ENCODE measurements around the gene TEX52. TPM values are rescaled to one million over a fixed set of nuclear protein-coding genes. Genes with fewer than 3 reads are reported as not detected.

The TEX52 gene
- polyA plus RNA-seq (2013, experiment 1 of 2), result not detected
- polyA plus RNA-seq (2013, experiment 2 of 2), result not detected

- peaks cover 16 to 47% of the 10 kb centered on the region in 2 donors for H3K36me3 ChIP-seq (replicated peaks in 1 of 2; ENCODE audit: control insufficient read depth in 2 of 2, insufficient read depth in 2 of 2, low read length in 2 of 2)
- H4K8ac ChIP-seq (ENCODE audit: low read depth, low read length), result no peak within 1 kb of the TSS
- H3K14ac ChIP-seq (ENCODE audit: low read length), result no peak within 1 kb of the TSS
- H2BK15ac ChIP-seq (ENCODE audit: low read length), result no peak within 1 kb of the TSS
- no peak within 1 kb of the TSS for H2BK120ac ChIP-seq (ENCODE audit: low read depth, low read length)
- H3K23ac ChIP-seq (ENCODE audit: low read depth, low read length, poor library complexity), result no peak within 1 kb of the TSS
- H3K18ac ChIP-seq (ENCODE audit: low read length), result peak within 1 kb of the TSS; percentile 70
- no peak within 1 kb of the TSS for H3K4me3 ChIP-seq (ENCODE audit: low read length in 2 of 2)
- no peaks in the 10 kb centered on the region for H3K79me1 ChIP-seq (ENCODE audit: low read depth, low read length)
- H2AFZ ChIP-seq (ENCODE audit: low read length), result no peak within 1 kb of the TSS
- DNase-seq (ENCODE audit: low spot score), result no peak
- H4K91ac ChIP-seq (ENCODE audit: low read depth, low read length, poor library complexity), result no peak within 1 kb of the TSS
- H3K9me3 ChIP-seq (replicated peaks in 1 of 2; ENCODE audit: control insufficient read depth in 2 of 2, insufficient read depth in 1 of 2, low read depth in 1 of 2, low read length in 2 of 2), result no peaks in the 10 kb centered on the region
- H2BK5ac ChIP-seq (ENCODE audit: low read length), result no peak within 1 kb of the TSS
- no peak within 1 kb of the TSS for H3K4ac ChIP-seq (ENCODE audit: low read length)
- H3K4me1 ChIP-seq (ENCODE audit: control insufficient read depth in 2 of 2, insufficient read depth in 1 of 2, low read depth in 1 of 2, low read length in 2 of 2), result peaks cover 7 to 12% of the 10 kb centered on the region in 2 donors
- H3K27me3 ChIP-seq (ENCODE audit: control insufficient read depth in 3 of 3, insufficient read depth in 3 of 3, low read depth in 1 of 3, low read length in 3 of 3), result no peaks in the 10 kb centered on the region
- no CpG with 5 or more reads among the region's 3 CpGs for WGBS, 2 donors (ENCODE audit: extremely low coverage in 2 of 2, insufficient read length in 2 of 2, insufficient replicate concordance in 1 of 2)
- no peak within 1 kb of the TSS for H3K4me2 ChIP-seq (ENCODE audit: insufficient read depth, low read length, poor library complexity, severe bottlenecking)
- H2AK5ac ChIP-seq (ENCODE audit: low read depth, low read length), result no peak within 1 kb of the TSS
- H3K27ac ChIP-seq (replicated peaks; ENCODE audit: low read length), result peak within 1 kb of the TSS; percentile 37
- H3K9ac ChIP-seq (ENCODE audit: low read depth, low read length, poor library complexity), result no peak within 1 kb of the TSS
- no peak within 1 kb of the TSS for H2BK12ac ChIP-seq (ENCODE audit: low read length)
These were observed at the start of gene TEX52 for GRCh38 chr12:2857021-2857431. TEX52 (minus strand) TSS chr12:2857039; CDS start chr12:2857026, 13 bp downstream.

- DNase-seq (ENCODE audit: low spot score), result no peak
- Histone ChIP-seq H2BK12ac (ENCODE audit: low read length) (no peak overlapping the region), H4K91ac (ENCODE audit: low read depth, low read length, poor library complexity) (no peak overlapping the region), H3K14ac (ENCODE audit: low read length) (no peak overlapping the region), H3K4me2 (ENCODE audit: insufficient read depth, low read length, poor library complexity, severe bottlenecking) (no peak overlapping the region), H2BK5ac (ENCODE audit: low read length) (no peak overlapping the region), H3K23ac (ENCODE audit: low read depth, low read length, poor library complexity) (no peak overlapping the region), H2BK15ac (ENCODE audit: low read length) (no peak overlapping the region), H3K79me1 (ENCODE audit: low read depth, low read length) (no peaks in the 10 kb centered on the region), H3K27me3 (ENCODE audit: control insufficient read depth in 3 of 3, insufficient read depth in 3 of 3, low read depth in 1 of 3, low read length in 3 of 3) (no peaks in the 10 kb centered on the region), H3K27ac (replicated peaks; ENCODE audit: low read length) (no peak overlapping the region), H3K9me3 (replicated peaks in 1 of 2; ENCODE audit: control insufficient read depth in 2 of 2, insufficient read depth in 1 of 2, low read depth in 1 of 2, low read length in 2 of 2) (no peaks in the 10 kb centered on the region), H3K4me1 (ENCODE audit: control insufficient read depth in 2 of 2, insufficient read depth in 1 of 2, low read depth in 1 of 2, low read length in 2 of 2) (no peaks in the 10 kb centered on the region), H3K4me3 (ENCODE audit: low read length in 2 of 2) (no peak overlapping the region), H2AFZ (ENCODE audit: low read length) (no peak overlapping the region), H3K36me3 (replicated peaks in 1 of 2; ENCODE audit: control insufficient read depth in 2 of 2, insufficient read depth in 2 of 2, low read length in 2 of 2) (peaks cover 0 to 12% of the 10 kb centered on the region in 2 donors), H3K9ac (ENCODE audit: low read depth, low read length, poor library complexity) (no peak overlapping the region), H3K18ac (ENCODE audit: low read length) (no peak overlapping the region), H3K4ac (ENCODE audit: low read length) (no peak overlapping the region), H2BK120ac (ENCODE audit: low read depth, low read length) (no peak overlapping the region), H4K8ac (ENCODE audit: low read depth, low read length) (no peak overlapping the region), H2AK5ac (ENCODE audit: low read depth, low read length) (no peak overlapping the region)
- WGBS, 2 donors (ENCODE audit: extremely low coverage in 2 of 2, insufficient read length in 2 of 2, insufficient replicate concordance in 1 of 2), result no CpG with 5 or more reads among the region's 2 CpGs
These were observed 47.4 kb upstream of the TEX52 start for GRCh38 chr12:2904260-2904659.

GRCh38 chr12:2902272-2902880 lies 45.5 kb upstream of the TEX52 start:
- Histone ChIP-seq H3K27me3 (ENCODE audit: control insufficient read depth in 3 of 3, insufficient read depth in 3 of 3, low read depth in 1 of 3, low read length in 3 of 3) (no peaks in the 10 kb centered on the region), H3K14ac (ENCODE audit: low read length) (no peak overlapping the region), H2BK12ac (ENCODE audit: low read length) (no peak overlapping the region), H3K23ac (ENCODE audit: low read depth, low read length, poor library complexity) (no peak overlapping the region), H3K4me2 (ENCODE audit: insufficient read depth, low read length, poor library complexity, severe bottlenecking) (no peak overlapping the region), H3K4ac (ENCODE audit: low read length) (no peak overlapping the region), H2BK120ac (ENCODE audit: low read depth, low read length) (no peak overlapping the region), H3K18ac (ENCODE audit: low read length) (no peak overlapping the region), H3K36me3 (replicated peaks in 1 of 2; ENCODE audit: control insufficient read depth in 2 of 2, insufficient read depth in 2 of 2, low read length in 2 of 2) (peaks cover 2 to 12% of the 10 kb centered on the region in 2 donors), H3K27ac (replicated peaks; ENCODE audit: low read length) (no peak overlapping the region), H3K4me3 (ENCODE audit: low read length in 2 of 2) (no peak overlapping the region), H3K9ac (ENCODE audit: low read depth, low read length, poor library complexity) (no peak overlapping the region), H4K8ac (ENCODE audit: low read depth, low read length) (no peak overlapping the region), H3K9me3 (replicated peaks in 1 of 2; ENCODE audit: control insufficient read depth in 2 of 2, insufficient read depth in 1 of 2, low read depth in 1 of 2, low read length in 2 of 2) (no peaks in the 10 kb centered on the region), H2BK5ac (ENCODE audit: low read length) (no peak overlapping the region), H3K79me1 (ENCODE audit: low read depth, low read length) (peaks cover 2% of the 10 kb centered on the region), H2AK5ac (ENCODE audit: low read depth, low read length) (no peak overlapping the region), H3K4me1 (ENCODE audit: control insufficient read depth in 2 of 2, insufficient read depth in 1 of 2, low read depth in 1 of 2, low read length in 2 of 2) (no peaks in the 10 kb centered on the region), H2AFZ (ENCODE audit: low read length) (no peak overlapping the region), H2BK15ac (ENCODE audit: low read length) (no peak overlapping the region), H4K91ac (ENCODE audit: low read depth, low read length, poor library complexity) (no peak overlapping the region)
- DNase-seq (ENCODE audit: low spot score), result no peak
- WGBS, 2 donors (ENCODE audit: extremely low coverage in 2 of 2, insufficient read length in 2 of 2, insufficient replicate concordance in 1 of 2), result no CpG with 5 or more reads among the region's 4 CpGs

GRCh38 chr12:2900642-2901041 lies 43.8 kb upstream of the TEX52 start:
- Histone ChIP-seq H3K27me3 (ENCODE audit: control insufficient read depth in 3 of 3, insufficient read depth in 3 of 3, low read depth in 1 of 3, low read length in 3 of 3) (no peaks in the 10 kb centered on the region), H2BK120ac (ENCODE audit: low read depth, low read length) (no peak overlapping the region), H3K27ac (replicated peaks; ENCODE audit: low read length) (no peak overlapping the region), H3K9me3 (replicated peaks in 1 of 2; ENCODE audit: control insufficient read depth in 2 of 2, insufficient read depth in 1 of 2, low read depth in 1 of 2, low read length in 2 of 2) (no peaks in the 10 kb centered on the region), H2BK5ac (ENCODE audit: low read length) (no peak overlapping the region), H3K4ac (ENCODE audit: low read length) (no peak overlapping the region), H4K8ac (ENCODE audit: low read depth, low read length) (no peak overlapping the region), H4K91ac (ENCODE audit: low read depth, low read length, poor library complexity) (no peak overlapping the region), H3K18ac (ENCODE audit: low read length) (no peak overlapping the region), H3K79me1 (ENCODE audit: low read depth, low read length) (peaks cover 2% of the 10 kb centered on the region), H3K36me3 (replicated peaks in 1 of 2; ENCODE audit: control insufficient read depth in 2 of 2, insufficient read depth in 2 of 2, low read length in 2 of 2) (peaks cover 2 to 18% of the 10 kb centered on the region in 2 donors), H2BK12ac (ENCODE audit: low read length) (no peak overlapping the region), H2AK5ac (ENCODE audit: low read depth, low read length) (no peak overlapping the region), H2BK15ac (ENCODE audit: low read length) (no peak overlapping the region), H3K4me3 (ENCODE audit: low read length in 2 of 2) (no peak overlapping the region), H2AFZ (ENCODE audit: low read length) (no peak overlapping the region), H3K23ac (ENCODE audit: low read depth, low read length, poor library complexity) (no peak overlapping the region), H3K4me2 (ENCODE audit: insufficient read depth, low read length, poor library complexity, severe bottlenecking) (no peak overlapping the region), H3K9ac (ENCODE audit: low read depth, low read length, poor library complexity) (no peak overlapping the region), H3K14ac (ENCODE audit: low read length) (no peak overlapping the region), H3K4me1 (ENCODE audit: control insufficient read depth in 2 of 2, insufficient read depth in 1 of 2, low read depth in 1 of 2, low read length in 2 of 2) (peaks cover 0 to under 1% of the 10 kb centered on the region in 2 donors)
- DNase-seq (ENCODE audit: low spot score), result no peak
- WGBS, 2 donors (ENCODE audit: extremely low coverage in 2 of 2, insufficient read length in 2 of 2, insufficient replicate concordance in 1 of 2), result no CpG with 5 or more reads among the region's 8 CpGs

Data from neuronal stem cell (in vitro differentiated cells).